Gastroesophageal sphincter (tissue), 3 donors: ENCODE results near the gene DISP2.

ENCODE experiments used
- CTCF ChIP-seq, 4 experiments: fragments of 200-600 bp in 2 of 4; fragments of 450-650 bp in 2 of 4; sonication (generic) in 1 of 4; IDR thresholded peaks; one replicate each; pipeline ENCODE4 v1.5.1; 2017 to 2019; ENCODE audit warnings: antibody characterized with exemption in 4 of 4, mild to moderate bottlenecking in 2 of 4, moderate library complexity in 2 of 4
- EP300 ChIP-seq: sonication (generic); formaldehyde crosslinking; IDR thresholded peaks from one replicate; pipeline ENCODE4 v1.6.1; 2017; ENCODE audit warnings: antibody characterized with exemption, mild to moderate bottlenecking

DNA sequence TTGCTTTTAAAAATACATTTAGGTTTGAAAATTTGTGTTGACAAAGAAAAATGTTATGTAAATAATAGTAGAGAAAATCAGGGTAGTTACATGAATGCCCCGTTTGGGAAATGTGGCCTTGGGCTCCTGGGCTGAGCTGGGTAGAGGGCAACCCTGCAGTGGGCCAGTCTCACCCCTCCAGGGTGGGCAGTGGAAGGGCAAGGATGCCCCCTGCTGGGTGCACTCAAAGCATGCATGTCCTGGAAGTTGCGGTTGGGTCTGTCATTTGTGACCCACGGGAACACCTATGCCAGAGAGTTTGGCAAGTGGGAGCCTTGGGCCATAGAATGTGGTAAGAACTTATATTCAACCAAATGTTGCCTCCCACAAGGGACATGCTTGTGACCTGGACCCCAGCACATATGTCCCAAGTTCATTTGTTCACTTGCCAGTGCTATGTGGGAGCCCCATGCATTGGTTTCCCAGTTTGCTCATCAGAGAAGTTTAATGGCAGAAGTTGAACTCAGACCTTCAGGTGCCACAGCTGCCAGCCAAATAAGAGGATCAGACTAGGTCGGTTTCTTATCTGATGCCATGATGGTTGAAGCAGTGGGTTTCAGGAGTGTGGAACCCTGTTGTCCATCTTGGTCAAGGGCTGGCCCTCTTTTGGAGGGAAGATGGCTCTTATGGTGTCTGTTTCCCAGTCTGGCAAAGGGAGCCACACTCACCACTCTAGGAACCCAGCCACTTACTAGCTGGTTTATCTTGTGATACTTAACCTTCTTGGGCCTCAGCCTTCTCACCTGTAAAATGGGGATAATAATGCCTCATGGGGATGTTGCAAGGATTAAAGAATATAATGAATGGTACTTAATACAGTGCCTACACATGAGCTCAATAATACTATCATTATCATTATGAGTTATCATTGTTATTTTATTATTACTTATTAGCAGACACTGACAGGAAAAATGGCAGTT lies 47.7 kb upstream of the DISP2 start:
- TF ChIP-seq CTCF (IDR thresholded peaks at IDR 0.05), result peak in 3 of 4 experiments; percentile 53 to 72 (median 57)
- no peak for TF ChIP-seq EP300
